ENCODE measurements around the gene NCCRP1. TPM values are rescaled to one million over a fixed set of nuclear protein-coding genes. Genes with fewer than 3 reads are reported as not detected.
A peak's percentile ranks its signal among the peaks of the same experiment; 100 is the strongest.

NCCRP1 gene
- total RNA-seq, 1 donor from 2014 or later: not detected

DNA sequence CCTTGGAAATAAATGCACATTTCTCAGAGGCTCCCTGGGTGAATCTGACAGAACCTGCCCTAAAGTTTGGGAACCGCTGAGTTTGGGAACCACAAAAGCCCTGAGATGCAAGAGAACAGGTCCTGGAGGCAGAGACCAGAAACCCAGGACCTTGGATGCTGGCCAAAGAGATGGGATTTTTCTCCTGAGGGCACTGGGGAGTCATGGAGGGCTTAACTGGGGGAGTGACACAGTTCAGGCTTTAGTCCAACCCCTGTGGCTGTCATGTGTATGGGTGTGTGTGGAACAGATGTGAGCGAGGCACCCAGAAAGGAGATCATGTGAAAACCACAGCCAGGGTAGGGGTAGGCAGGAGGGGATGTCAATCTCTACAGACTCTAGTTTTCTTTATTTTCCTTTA is 3.9 kb upstream of the NCCRP1 start:
- peaks cover 38% of the 10 kb centered on the region for H3K27me3 Mint-ChIP-seq (ENCODE audit: low read depth)
- H3K4me1 Mint-ChIP-seq (ENCODE audit: low read depth): peaks cover 12% of the 10 kb centered on the region

DNA sequence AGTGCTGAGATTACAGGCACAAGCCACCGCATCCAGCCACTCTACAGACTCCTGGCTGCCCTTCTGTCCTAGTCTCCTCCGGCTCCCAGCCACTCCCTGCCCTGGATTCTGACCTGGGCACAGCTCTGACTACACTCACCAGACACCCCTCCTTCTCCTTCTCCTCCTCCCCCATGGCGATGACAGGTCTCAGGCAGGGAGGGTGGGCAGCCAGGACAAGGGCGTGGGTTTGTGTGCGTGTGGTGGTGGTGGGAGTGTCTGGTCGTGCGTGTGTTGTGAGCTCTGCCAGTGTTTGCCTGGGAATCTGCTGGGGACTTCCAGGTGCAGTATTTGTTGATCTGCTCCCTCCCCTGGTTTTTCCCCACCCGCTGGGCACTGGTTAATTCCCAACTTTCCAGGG is 3.0 kb upstream of the NCCRP1 start:
- Mint-ChIP-seq H3K9me3 (ENCODE audit: low read depth) (no peaks in the 10 kb centered on the region), H3K4me3 (ENCODE audit: unreplicated experiment) (no peak overlapping the region), H3K36me3 (ENCODE audit: low read depth) (peaks cover 1% of the 10 kb centered on the region), H3K27ac (ENCODE audit: unreplicated experiment) (no peak overlapping the region), H3K4me1 (ENCODE audit: low read depth) (peaks cover 12% of the 10 kb centered on the region), H3K27me3 (ENCODE audit: low read depth) (peaks cover 45% of the 10 kb centered on the region)
- DNase-seq (ENCODE audit: low spot score): no peak
- TF ChIP-seq, protein P1, sequence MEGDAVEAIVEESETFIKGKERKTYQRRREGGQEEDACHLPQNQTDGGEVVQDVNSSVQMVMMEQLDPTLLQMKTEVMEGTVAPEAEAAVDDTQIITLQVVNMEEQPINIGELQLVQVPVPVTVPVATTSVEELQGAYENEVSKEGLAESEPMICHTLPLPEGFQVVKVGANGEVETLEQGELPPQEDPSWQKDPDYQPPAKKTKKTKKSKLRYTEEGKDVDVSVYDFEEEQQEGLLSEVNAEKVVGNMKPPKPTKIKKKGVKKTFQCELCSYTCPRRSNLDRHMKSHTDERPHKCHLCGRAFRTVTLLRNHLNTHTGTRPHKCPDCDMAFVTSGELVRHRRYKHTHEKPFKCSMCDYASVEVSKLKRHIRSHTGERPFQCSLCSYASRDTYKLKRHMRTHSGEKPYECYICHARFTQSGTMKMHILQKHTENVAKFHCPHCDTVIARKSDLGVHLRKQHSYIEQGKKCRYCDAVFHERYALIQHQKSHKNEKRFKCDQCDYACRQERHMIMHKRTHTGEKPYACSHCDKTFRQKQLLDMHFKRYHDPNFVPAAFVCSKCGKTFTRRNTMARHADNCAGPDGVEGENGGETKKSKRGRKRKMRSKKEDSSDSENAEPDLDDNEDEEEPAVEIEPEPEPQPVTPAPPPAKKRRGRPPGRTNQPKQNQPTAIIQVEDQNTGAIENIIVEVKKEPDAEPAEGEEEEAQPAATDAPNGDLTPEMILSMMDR (IDR thresholded peaks at IDR 0.05): no peak

More for the DNA sequence above, 3.9 kb upstream of the NCCRP1 start:
- Mint-ChIP-seq H3K4me3 (ENCODE audit: unreplicated experiment) (no peak overlapping the region), H3K36me3 (ENCODE audit: low read depth) (peaks cover 1% of the 10 kb centered on the region), H3K9me3 (ENCODE audit: low read depth) (no peaks in the 10 kb centered on the region), H3K27ac (ENCODE audit: unreplicated experiment) (no peak overlapping the region)
- DNase-seq (ENCODE audit: low spot score): no peak
- TF ChIP-seq, protein P1 (IDR thresholded peaks at IDR 0.05): no peak

DNA sequence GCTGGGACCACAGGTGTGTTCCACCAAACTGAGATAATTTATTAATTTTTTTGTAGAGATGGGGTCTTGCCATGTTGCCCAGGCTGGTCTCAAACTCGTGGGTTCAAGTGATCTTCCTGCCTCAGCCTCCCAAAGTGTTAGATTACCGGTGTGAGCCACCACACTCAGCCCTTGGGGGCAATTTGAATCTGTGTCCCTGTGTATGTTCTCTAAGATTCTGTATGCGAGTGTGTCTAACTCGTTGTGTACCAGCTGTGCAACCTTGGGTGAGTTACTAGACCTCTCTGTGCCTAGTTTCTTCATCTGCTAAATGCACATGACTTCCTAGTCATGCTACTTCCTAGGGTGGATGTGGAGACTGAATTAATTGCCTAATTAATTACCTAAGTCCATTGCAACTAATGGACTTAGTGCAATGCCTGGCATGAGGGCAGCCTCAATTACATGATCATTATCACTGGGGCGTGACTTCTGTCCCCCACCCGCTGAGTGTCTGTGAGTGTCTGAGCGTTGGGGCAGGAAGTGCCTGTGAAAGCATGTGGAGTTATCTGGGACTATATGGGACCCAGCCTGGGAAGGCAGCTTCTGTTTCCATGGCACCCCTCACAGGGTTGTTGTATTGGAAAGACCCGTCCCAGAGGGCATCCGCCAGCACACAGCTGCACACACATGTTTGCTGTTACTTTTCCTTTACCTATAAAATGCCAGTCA is 1.8 kb upstream of the NCCRP1 start:
- Mint-ChIP-seq H3K36me3 (ENCODE audit: low read depth) (peaks cover 1% of the 10 kb centered on the region), H3K4me1 (ENCODE audit: low read depth) (peaks cover 12% of the 10 kb centered on the region), H3K4me3 (ENCODE audit: unreplicated experiment) (no peak overlapping the region), H3K27ac (ENCODE audit: unreplicated experiment) (no peak overlapping the region), H3K27me3 (ENCODE audit: low read depth) (peaks cover 46% of the 10 kb centered on the region), H3K9me3 (ENCODE audit: low read depth) (no peaks in the 10 kb centered on the region)
- DNase-seq (ENCODE audit: low spot score): no peak
- TF ChIP-seq, protein P1 (IDR thresholded peaks at IDR 0.05): no peak

DNA sequence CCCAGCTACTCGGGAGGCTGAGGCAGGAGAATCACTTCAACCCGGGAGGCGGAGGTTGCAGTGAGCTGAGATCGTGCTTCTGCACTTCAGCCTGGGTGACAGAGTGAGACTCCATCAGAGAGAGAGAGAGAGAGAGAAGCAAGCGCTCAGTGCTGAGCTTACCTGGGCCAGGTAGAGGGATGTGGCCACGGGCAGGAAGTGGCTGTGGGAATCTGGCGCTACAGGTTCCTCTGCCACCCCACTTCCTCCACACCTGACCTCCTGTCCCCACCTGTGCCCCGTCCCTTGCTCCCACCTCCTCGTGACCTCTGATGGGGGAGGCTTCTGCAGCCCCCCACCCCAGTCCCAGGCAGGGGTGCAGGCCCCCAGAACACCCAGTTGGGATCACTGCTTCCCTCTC is 1.0 kb upstream of the NCCRP1 start:
- Mint-ChIP-seq H3K4me1 (ENCODE audit: low read depth) (peaks cover 12% of the 10 kb centered on the region), H3K4me3 (ENCODE audit: unreplicated experiment) (no peak overlapping the region), H3K9me3 (ENCODE audit: low read depth) (no peaks in the 10 kb centered on the region), H3K27me3 (ENCODE audit: low read depth) (peaks cover 50% of the 10 kb centered on the region), H3K27ac (ENCODE audit: unreplicated experiment) (no peak overlapping the region), H3K36me3 (ENCODE audit: low read depth) (peaks cover 1% of the 10 kb centered on the region)
- DNase-seq (ENCODE audit: low spot score): no peak
- TF ChIP-seq, protein P1 (IDR thresholded peaks at IDR 0.05): no peak

DNA sequence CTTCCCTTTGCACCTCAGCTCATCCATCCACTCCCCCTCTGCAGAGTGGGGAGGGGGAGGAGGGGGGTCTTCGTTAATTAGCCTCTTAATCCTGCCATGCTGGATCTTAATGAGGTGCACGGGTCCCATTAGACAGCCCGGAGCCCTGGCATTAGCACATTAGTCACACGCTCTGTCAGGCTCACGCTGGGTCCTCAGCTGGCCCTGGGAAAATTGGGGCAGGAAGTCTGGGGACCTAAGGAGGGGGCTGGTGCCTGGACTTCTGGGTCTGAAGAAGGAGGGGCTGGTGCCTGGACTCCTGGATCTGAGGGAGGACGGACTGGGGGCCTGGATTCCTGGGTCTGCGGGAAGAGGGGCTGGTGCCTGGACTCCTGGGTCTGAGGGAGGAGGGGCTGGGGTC is 444 bp upstream of the NCCRP1 start:
- peaks cover 55% of the 10 kb centered on the region for H3K27me3 Mint-ChIP-seq (ENCODE audit: low read depth)
- no peak for DNase-seq (ENCODE audit: low spot score)
- peaks cover 12% of the 10 kb centered on the region for H3K4me1 Mint-ChIP-seq (ENCODE audit: low read depth)
- TF ChIP-seq, protein P1 (IDR thresholded peaks at IDR 0.05): no peak
- H3K27ac Mint-ChIP-seq (ENCODE audit: unreplicated experiment): no peak overlapping the region
- H3K36me3 Mint-ChIP-seq (ENCODE audit: low read depth): peaks cover 1% of the 10 kb centered on the region
- H3K4me3 Mint-ChIP-seq (ENCODE audit: unreplicated experiment): peak overlapping the region; percentile 25
- H3K9me3 Mint-ChIP-seq (ENCODE audit: low read depth): no peaks in the 10 kb centered on the region

Measured in chondrocyte (in vitro differentiated cells).